OCI-LY1 (cell line): ENCODE data around the gene PHRF1.

Source experiments
- H2AFZ ChIP-seq: fragments of 200-600 bp; sonication (generic), shearing (Covaris generic); 2 replicates; pipeline ENCODE4 v1.6.0; 2014; ENCODE audit warnings: antibody characterized with exemption, mild to moderate bottlenecking, low read length
- H3F3A ChIP-seq: fragments of 200-600 bp; sonication (generic), shearing (Covaris generic); 2 replicates; pipeline ENCODE4 v1.6.0; 2014; ENCODE audit warnings: mild to moderate bottlenecking, antibody characterized with exemption, low read length, moderate library complexity; ENCODE audit not compliant: insufficient read depth
- H3K27ac ChIP-seq: fragments of 200-600 bp; sonication (generic); 2 replicates; pipeline ENCODE4 v1.5.1; 2014; ENCODE audit warnings: low read length, mixed run types, mild to moderate bottlenecking, low read depth; ENCODE audit not compliant: poor library complexity, severe bottlenecking
- H3K27me3 ChIP-seq: fragments of 200-600 bp; sonication (generic); 2 replicates; pipeline ENCODE4 v1.6.0; 2014; ENCODE audit warnings: antibody characterized with exemption, mild to moderate bottlenecking, low read length, moderate library complexity; ENCODE audit not compliant: insufficient read depth
- H3K36me3 ChIP-seq: fragments of 200-600 bp; sonication (generic); 2 replicates; pipeline ENCODE4 v1.6.1; 2014; ENCODE audit warnings: mild to moderate bottlenecking, antibody characterized with exemption, low read length, moderate library complexity, mixed read lengths; ENCODE audit not compliant: insufficient read depth
- H3K4me1 ChIP-seq: fragments of 200-600 bp; sonication (generic); 2 replicates; pipeline ENCODE4 v1.5.1; 2014; ENCODE audit warnings: mild to moderate bottlenecking, low read length, moderate library complexity; ENCODE audit not compliant: insufficient read depth, severe bottlenecking
- H3K4me2 ChIP-seq: fragments of 200-600 bp; sonication (generic), shearing (Covaris generic); 2 replicates; pipeline ENCODE4 v1.6.1; 2014; ENCODE audit warnings: low read length
- H3K4me3 ChIP-seq: fragments of 200-600 bp; sonication (generic); 2 replicates; pipeline ENCODE4 v1.5.1; 2014; ENCODE audit warnings: low read length, low read depth, mild to moderate bottlenecking, mixed read lengths; ENCODE audit not compliant: poor library complexity, severe bottlenecking
- H3K79me2 ChIP-seq: fragments of 200-600 bp; shearing (Covaris generic); 2 replicates; pipeline ENCODE4 v1.6.1; 2016; ENCODE audit warnings: mixed run types, low read length, mixed read lengths; ENCODE audit not compliant: insufficient read depth
- H3K9ac ChIP-seq: fragments of 200-600 bp; sonication (generic), shearing (Covaris generic); 2 replicates; pipeline ENCODE4 v1.6.1; 2014; ENCODE audit warnings: mild to moderate bottlenecking, low read length, mixed read lengths
- H3K9me2 ChIP-seq: fragments of 200-600 bp; sonication (generic), shearing (Covaris generic); 2 replicates; pipeline ENCODE4 v1.6.1; 2014; ENCODE audit warnings: low read depth, mild to moderate bottlenecking, low read length, mixed read lengths
- H3K9me3 ChIP-seq: fragments of 200-600 bp; shearing (Covaris generic); 2 replicates; pipeline ENCODE4 v1.6.1; 2014; ENCODE audit warnings: low read length, mixed read lengths
- H4K20me1 ChIP-seq: fragments of 200-600 bp; sonication (generic), shearing (Covaris generic); 2 replicates; pipeline ENCODE4 v1.6.0; 2016; ENCODE audit warnings: mild to moderate bottlenecking, low read length; ENCODE audit not compliant: insufficient read depth
- CTCF ChIP-seq: fragments of 200-600 bp; sonication (generic), shearing (Covaris generic); IDR thresholded peaks from 2 replicates; pipeline ENCODE4 v1.5.1; 2017; ENCODE audit warnings: mild to moderate bottlenecking, antibody characterized with exemption, low read length, moderate library complexity, mixed read lengths
- EZH2 ChIP-seq: fragments of 200-600 bp; sonication (generic), shearing (Covaris generic); IDR thresholded peaks from 2 replicates; pipeline ENCODE4 v1.8.0; 2017; ENCODE audit warnings: borderline replicate concordance, mixed run types, mild to moderate bottlenecking, antibody characterized with exemption, low read length, moderate library complexity, mixed read lengths

PHRF1 gene

GRCh38 chr11:660681-661444, 84.6 kb downstream of the PHRF1 start:
- no peak overlapping the region for H3K4me3 ChIP-seq
- H4K20me1 ChIP-seq, result no peaks in the 10 kb centered on the region
- peaks cover 11% of the 10 kb centered on the region for H3K36me3 ChIP-seq
- H3K27me3 ChIP-seq, result no peaks in the 10 kb centered on the region
- no peaks in the 10 kb centered on the region for H3K9me3 ChIP-seq
- no peak overlapping the region for H2AFZ ChIP-seq
- peaks cover 13% of the 10 kb centered on the region for H3K4me1 ChIP-seq
- no peaks in the 10 kb centered on the region for H3K79me2 ChIP-seq
- no peak overlapping the region for H3K9ac ChIP-seq
- H3K9me2 ChIP-seq, result no peaks in the 10 kb centered on the region
- H3K4me2 ChIP-seq, result no peak overlapping the region
- H3F3A ChIP-seq, result no peaks in the 10 kb centered on the region
- no peak overlapping the region for H3K27ac ChIP-seq
- TF ChIP-seq CTCF (no peak), EZH2 (no peak)
